K562 (cell line): ENCODE data around the gene SLC17A9.

Experiments
- CHD1 ChIP-seq: fragments of 200-600 bp; sonication (generic); IDR thresholded peaks from one replicate; pipeline ENCODE4 v1.6.1; 2012; ENCODE audit warnings: mild to moderate bottlenecking, moderate library complexity, low read length, inconsistent platforms
- CTCF ChIP-seq, 3 experiments: IDR thresholded peaks in 2 of 3; conservative IDR thresholded peaks in 1 of 3; 2 replicates each; pipeline ENCODE4 v1.5.1; 2011 to 2012; ENCODE audit warnings: low read length in 3 of 3, mild to moderate bottlenecking in 3 of 3, control low read depth in 2 of 3, improper control_type of control experiment in 1 of 3, inconsistent platforms in 1 of 3, low read depth in 1 of 3, mixed read lengths in 1 of 3, moderate library complexity in 1 of 3; ENCODE audit not compliant: insufficient read depth in 2 of 3
- MXD1 ChIP-seq: fragments of 250-450 bp; sonication (Bioruptor Pico); IDR thresholded peaks from 2 replicates; pipeline ENCODE4 v1.8.0; 2021; ENCODE audit warnings: borderline replicate concordance, mild to moderate bottlenecking, moderate library complexity; ENCODE audit not compliant: poor library complexity, severe bottlenecking
- NFIC ChIP-seq: fragments of 450-650 bp; IDR thresholded peaks from 2 replicates; pipeline ENCODE4 v1.6.1; 2017; ENCODE audit warnings: mild to moderate bottlenecking, inconsistent platforms
- RCOR1 ChIP-seq, 2 experiments: IDR thresholded peaks; 2 replicates each; pipeline ENCODE4 v1.6.1; 2012; ENCODE audit warnings: low read depth in 2 of 2, low read length in 2 of 2, borderline replicate concordance in 1 of 2, improper control_type of control experiment in 1 of 2
- RNF219 ChIP-seq: fragments of 250-450 bp; sonication (Bioruptor Pico); IDR thresholded peaks from 2 replicates; pipeline ENCODE4 v1.5.0; 2022; ENCODE audit warnings: mild to moderate bottlenecking
- SMC3 ChIP-seq: conservative IDR thresholded peaks from 2 replicates; pipeline ENCODE4 v1.6.1; 2011; ENCODE audit warnings: low read depth, low read length, improper control_type of control experiment; ENCODE audit not compliant: insufficient read depth
- USF2 ChIP-seq: sonication (generic); formaldehyde crosslinking; IDR thresholded peaks from 2 replicates; pipeline ENCODE4 v1.5.0; 2020; ENCODE audit warnings: missing genetic modification reagents

DNA sequence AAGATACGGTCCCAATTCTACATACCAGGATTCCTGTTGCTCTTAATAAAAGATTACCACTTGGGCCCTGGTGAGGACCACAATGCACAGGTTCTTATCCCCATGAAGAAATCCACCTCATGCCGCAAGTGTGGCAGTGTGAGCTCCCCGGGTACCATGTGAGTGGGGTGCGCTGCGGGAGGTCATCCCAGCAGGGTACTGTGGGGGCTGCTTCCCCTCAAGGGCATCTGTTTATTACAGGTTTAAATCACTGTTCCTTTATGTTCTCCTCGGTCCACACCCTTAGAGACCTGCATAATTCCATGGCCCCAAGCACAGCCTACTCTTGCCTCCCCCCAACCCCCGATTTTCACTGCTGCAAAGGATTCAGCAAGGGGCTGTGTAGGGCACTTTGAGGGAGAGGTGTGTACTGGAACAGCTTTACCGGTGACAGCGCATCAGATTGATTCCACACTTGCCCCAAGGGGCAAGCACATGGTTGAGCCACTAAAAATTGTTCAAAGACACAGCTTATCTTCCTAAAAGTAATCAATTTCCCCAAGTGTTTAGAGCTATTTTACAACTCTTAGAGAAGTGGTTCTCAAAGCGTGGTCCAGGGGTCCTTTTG lies 32.4 kb upstream of the SLC17A9 start:
- TF ChIP-seq SMC3 = no peak
- TF ChIP-seq RCOR1 (IDR thresholded peaks at IDR 0.05; ENCODE audit: borderline replicate concordance in 1 of 2, low read depth in 2 of 2, low read length in 2 of 2) = no peak
- TF ChIP-seq RNF219 (CRISPR knock-in tag) = no peak
- TF ChIP-seq MXD1 = no peak
- TF ChIP-seq CHD1 = no peak
- no peak for TF ChIP-seq NFIC
- no peak for TF ChIP-seq USF2
- no peak for TF ChIP-seq CTCF (IDR thresholded peaks at IDR 0.05 in 2 of 3, conservative IDR thresholded peaks at IDR 0.05 in 1 of 3; ENCODE audit: insufficient read depth in 2 of 3, low read depth in 1 of 3, low read length in 3 of 3)
